HG03571 (cell line): ENCODE measurements around the gene HELZ.

Source experiments
- ATAC-seq: cut with Tn5 transposase; IDR thresholded peaks from one replicate; pipeline ENCODE4 v1.9.1; 2021; ENCODE audit not compliant: unreplicated experiment

The HELZ gene

DNA sequence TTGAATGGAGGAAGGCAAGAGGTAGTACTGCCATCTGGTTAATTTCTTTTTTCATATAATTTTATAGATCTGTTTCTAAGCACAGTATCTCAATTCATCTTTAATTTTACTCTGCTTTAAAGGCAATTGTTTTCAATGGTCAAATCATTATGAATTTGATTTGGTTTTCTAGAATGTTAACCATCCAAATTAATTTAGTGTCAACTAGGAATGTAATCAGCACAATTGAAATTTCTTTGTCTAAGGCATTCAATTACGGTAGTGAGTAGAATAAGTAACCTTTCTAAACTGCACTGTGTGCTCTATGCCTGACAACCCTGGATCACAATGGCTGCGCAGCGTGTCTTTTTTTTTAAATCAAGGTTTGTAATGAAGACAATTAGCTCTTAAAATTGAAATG, 156.4 kb downstream of the HELZ start:
- ATAC-seq: no peak

DNA sequence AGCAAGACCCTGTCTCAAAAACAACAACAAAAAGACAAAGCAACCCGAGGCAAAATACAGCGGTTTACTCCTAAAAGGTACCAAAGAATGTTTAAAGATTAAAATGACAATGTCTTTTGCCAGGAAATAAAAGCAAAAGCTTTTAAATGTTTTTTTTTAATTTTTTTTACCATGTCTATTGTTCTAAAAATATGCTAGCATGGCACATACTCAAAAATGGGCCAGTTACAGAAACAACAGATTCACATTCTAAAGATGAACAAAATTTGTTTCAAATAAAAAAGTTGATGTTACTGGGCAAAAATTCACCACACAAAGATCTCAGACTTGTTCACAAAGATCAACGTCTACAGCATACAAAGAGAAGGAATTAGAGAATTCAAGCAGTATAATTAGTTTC, 159.6 kb downstream of the HELZ start:
- no peak for ATAC-seq

DNA sequence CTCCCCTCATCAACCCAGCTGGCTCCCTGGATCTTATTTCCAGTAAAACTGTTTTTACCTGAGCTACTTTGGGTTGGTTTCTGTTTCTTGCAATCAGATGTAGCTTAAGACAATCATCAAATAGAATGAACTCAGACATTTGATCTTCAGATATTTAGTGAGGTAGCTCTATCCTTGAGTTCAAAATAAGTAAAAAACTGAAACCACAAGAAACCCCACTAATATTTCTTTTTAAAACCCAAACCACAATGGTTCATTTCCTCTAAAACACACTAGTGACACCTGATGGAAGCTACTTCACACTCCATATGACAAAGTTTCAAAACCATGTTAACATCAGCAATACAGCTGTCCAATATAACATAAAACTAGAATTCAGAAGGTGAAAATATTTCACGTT, 162.9 kb downstream of the HELZ start:
- ATAC-seq: peak; percentile 58

DNA sequence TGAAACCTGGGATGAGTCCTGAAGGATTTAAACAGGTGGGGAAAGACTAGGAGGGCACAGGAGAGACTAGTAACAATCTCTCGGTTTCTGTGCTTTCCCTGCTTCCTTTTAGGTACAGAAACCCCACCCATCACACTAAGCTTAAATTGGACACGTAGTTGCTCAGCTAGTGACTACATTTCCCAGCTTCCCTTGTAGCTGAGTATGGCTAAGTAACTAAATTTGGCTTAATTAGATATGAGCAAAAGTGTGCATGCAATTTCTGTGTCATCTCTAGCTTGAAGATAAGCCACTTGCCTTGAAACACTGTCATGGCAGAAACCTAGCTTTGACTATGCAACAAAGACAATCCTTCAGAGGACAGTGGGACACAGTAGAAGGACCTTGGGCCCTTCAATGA, 164.2 kb downstream of the HELZ start:
- no peak for ATAC-seq

DNA sequence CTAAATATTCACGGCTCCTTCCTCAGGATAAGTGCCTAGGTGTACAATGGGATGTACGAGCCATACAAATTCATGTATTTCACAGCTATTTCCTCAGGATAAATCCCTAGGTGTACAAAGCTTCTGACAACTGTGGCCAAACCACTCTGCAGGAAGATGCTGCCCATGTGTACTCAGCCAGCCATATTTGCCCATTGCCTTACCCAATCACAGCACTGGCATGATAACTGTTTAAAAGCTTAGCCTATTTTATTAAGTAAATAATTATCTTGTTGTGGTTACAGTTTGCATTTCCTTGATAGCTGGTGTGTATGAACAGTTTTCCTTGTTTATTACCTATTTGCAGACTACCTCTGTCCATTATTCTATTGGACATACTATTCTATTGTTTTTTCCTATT, 165.5 kb downstream of the HELZ start:
- no peak for ATAC-seq

DNA sequence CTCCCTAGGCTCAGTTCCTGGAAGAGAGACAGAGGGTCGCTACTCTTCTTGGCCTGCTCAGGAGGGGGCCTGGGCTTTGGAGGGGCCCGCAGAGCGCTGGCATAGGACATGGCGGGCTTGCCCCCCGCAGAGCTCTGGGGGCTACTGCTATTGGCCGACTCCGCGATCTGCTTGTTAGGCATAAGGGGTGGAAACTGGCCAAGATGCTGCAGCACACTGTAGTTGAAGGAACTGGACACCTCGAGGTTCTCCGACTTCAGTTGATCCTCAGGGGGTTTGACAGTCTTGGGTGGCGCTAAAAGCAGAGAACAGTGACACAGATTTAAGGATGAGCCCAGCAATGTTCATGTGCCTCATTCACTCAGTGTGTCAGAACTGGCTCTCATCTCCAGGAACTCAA, 166.7 kb downstream of the HELZ start:
- ATAC-seq: no peak

DNA sequence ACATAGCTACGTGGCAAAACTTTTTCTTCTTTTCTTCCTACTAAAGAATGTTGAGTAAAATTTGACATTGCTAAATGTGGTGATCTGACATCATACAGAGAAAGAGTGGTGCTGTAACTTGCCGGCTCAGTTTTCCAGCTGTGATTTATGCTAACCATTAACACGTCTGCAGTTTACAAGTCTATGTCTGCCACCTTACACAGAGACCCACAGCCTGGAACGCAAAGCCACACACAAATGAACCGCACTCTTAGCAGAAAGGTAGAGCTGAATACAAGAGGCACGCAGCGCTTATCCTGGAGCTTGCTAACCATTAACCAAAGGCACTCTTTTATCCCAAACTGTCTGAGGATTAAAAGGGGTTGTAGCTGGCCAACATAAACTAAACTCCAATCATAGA, 168.7 kb downstream of the HELZ start:
- ATAC-seq: no peak

DNA sequence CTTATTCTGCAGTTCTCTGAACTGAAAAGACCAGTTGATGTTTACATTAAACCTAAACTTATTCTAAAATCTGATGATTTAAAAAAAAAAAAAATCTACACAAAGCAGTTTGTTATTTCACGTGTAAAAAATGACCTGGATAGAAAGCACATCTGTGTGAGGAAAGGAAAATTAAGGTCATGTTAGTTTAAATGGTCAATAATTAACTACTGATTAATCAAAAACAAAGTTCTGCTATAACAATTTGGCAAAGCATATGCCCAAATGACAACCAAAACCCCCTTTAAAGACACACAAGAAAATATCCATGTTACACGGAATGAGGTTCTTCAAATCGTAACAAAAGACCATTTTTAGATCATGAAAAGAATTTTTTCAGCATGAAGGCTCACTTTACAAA, 170.2 kb downstream of the HELZ start:
- ATAC-seq: no peak

DNA sequence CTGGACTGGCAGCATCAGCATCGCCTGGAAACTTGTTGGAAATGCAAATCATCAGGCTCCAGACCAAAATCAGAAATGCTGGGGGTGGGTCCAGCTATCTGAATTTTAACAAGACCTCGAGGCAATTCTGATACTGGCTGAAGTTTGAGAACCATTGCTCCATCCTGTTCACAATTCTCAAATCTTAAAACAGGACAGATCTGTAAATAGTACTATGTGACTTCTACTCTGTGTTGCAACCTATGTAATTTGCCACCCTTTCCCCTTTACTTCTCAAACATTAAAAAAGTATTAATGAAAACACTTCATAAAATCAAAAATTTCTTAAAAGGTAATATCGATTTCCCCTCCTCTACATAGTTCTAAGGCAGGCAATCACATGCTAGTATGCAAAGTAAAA, 172.1 kb downstream of the HELZ start:
- ATAC-seq: no peak

DNA sequence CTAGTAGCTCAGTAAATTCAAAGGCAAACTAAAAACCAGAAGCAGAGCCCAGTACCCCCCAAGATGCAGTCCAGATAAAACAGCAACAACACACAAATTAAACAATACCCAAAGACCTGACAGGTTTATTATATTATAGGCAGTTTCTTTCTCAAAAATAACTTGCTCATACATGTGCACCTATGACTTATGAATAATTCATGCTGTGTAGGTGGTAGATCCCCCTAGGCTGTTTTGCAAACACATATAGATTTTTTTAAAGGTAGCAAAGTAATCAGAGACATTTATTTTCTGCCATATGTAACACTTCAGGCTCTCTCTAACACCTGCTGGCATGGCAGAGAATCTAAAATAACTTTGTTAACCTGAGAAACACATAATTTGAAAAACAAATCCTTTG, 173.4 kb downstream of the HELZ start:
- ATAC-seq: no peak

DNA sequence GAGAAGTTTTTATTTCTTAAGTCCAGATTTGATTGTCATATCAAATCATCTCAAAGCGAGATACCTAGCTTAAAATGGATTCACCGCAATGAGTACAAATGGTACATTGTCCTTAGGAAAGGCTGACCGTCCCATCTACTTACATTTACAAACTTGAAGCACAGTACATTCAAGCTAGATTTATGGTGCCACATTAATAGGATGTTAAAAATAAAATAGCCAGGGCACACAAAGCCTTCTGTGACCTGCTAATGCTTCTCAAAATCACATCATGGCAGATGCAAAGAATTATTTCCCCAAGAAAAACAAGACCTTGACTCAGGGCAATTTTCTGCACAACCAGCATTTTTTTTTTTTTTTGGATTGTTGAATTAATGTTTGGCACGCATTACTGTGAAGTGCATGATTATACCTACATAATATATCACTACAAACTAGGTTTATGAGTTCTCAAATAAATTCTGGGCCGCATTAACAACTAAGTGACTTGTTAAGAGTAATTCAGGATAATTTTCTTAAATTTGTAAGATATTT, 175.3 kb downstream of the HELZ start:
- no peak for ATAC-seq

DNA sequence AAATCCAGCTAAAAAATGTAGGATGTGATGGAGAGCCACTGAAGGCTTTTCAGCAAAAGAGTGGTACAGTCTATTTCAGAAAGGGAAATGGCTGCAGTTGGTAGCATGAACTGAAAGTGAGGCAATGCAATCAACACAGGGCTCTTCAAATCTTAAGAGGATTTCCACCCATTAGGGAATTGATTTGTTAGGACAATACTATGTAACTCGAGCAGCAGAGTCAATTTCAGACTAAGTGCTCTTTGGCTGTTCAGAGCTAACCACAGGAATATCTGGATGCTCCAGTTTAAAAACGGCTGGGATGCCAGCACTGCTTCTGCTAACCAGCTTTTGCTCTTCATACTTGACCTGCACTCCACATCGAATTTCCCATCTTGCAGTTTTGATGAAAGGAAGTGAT, 176.0 kb downstream of the HELZ start:
- no peak for ATAC-seq

DNA sequence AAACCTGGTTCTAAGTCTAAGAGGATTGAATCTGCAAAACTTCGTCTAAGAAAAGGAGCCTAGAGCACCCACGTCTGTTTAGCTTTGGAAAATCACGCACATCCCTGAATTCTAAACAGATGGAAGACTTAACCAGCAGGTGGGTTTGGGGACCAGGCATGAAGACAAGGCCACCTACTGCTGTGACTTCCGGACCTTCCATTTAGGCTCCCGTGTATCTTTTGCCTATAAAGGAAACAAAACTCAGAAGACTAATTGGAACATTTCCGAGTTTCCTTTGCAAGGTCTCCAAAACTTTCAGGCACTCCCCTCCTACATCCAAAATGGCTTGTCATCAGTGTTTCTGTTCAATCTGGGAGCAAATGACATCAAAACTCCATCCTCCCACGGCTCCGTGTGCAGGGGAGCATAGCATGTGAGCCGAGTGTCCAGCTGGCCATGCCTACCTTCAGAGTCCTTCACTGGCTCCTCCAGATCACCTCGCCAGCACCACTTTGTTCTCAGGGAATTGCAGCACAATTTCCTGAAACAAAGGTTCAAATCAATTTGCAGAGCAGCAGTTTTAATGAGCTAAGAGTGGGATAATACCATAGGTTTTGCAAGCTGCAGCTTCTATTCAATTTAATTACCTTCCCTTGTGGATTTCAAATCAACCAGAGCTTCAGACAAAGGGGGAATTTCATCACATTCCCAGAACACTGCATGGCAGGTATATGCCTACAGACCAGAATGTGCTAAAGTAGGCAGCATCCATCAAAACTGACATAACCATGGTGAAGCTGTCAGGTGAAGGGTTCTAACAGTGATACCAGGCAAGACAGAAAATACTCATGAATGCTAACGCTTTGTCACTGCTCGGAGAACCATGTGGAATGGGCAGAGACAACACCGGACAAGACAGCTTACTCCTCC, 177.2 kb downstream of the HELZ start:
- ATAC-seq: no peak

DNA sequence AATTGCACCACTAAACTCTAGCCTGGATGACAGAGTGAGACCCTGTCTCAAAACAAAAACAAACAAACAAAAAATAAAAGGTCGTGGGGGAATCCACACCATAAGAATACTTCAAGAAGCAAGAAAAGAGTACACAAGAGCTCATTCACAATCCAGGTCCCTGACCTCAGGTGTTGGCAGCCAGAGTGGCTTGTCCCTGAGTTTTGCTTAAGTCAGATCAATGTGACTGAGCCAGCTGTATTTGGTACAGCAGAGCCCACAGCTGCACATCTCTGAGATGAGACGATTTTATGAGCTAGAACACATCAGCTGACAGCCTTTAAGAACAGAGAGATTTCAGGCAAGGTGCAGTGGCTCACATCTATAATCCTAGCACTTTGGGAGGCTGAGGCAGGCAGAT, 178.3 kb downstream of the HELZ start:
- no peak for ATAC-seq

DNA sequence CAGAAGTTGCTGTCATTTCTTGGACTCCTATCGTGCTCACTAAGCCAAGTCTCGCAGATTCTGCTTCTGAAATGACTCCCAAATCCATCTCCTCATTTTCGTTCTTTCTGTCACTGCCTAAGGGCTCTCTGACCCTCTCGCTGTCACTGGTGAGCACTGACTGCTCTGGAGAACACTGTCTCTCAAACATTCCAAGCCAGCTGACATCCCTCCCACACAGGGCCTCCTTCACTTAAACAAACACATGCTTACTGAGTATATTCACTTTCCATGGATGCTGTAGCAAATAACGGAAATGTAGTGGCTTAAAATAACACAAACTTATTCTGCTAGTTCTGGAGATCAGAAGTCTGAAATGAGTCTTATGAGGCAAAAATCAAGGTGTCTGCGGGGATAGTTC, 181.9 kb downstream of the HELZ start:
- ATAC-seq: no peak

DNA sequence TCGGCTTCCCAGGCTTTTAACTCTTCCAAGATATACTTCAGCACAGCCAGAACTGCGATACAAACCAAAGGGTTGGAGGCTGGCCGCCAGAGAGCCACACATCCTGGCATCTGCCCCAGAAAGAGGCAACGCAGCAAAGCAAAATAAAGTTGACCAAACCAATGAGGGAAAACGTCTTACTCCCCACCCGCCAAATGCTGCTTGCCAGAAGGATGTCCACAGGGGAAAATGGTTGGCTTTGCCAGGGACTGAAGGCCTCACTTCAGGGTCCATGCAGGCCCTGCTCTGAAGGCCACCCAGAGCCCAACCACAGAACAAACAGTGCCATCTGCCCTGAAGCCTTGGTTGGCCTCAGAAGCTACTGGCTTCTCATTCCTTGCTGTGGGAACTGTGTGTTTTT, 185.6 kb downstream of the HELZ start:
- ATAC-seq: no peak

DNA sequence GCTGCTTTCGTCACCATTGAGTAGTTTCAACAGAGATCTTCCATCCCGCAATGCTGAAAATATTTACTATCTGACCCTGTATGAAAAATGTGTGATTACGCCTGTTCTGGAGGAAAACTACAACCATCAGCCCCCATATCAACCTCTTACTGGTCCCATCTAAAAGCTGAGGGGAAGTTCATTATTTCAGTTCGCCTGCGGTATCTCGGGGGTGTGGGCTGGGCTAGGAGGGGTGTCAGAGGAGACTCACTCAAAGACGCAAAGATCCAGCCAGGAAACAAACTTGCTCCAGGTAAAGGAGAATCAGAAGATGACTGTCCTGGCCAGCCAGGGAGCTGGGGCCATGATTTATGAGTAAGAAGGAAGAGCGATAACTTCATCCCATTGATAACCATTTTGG, 187.0 kb downstream of the HELZ start:
- no peak for ATAC-seq

DNA sequence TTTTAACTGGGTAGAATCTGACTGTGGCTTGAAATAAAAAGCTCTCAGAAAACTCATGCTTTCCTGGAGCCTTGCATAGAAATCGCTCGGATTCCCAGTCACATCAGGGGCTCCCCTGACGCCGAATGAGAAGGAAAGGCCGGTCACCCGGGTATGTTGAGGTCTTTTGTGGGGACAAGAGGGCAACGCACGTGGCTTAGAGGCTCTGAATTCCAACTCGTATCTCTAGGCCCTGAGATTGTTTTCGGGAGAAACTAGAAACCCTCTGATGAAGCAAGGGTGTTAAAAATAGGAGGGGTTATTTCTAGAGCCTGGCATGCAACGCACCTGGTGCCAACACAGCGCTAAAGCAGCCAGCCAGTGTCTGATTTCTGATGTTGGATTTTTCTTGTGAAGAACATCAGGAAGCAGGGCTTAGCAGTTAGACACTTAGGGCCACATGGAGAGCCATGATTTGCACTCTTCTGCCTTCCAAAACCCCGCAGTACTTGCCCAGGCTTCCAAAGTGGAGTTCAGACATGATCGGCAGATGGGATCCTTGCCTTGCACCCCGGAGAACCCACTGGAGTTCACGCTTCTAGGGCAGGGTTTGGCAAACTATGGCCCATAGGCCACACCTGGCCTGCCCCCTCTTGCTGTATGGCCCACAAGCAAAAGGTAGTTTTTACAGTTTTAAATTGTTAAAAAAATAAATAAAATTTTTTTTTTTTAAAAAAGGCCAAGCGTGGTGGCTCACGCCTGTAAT, 188.1 kb downstream of the HELZ start:
- no peak for ATAC-seq

DNA sequence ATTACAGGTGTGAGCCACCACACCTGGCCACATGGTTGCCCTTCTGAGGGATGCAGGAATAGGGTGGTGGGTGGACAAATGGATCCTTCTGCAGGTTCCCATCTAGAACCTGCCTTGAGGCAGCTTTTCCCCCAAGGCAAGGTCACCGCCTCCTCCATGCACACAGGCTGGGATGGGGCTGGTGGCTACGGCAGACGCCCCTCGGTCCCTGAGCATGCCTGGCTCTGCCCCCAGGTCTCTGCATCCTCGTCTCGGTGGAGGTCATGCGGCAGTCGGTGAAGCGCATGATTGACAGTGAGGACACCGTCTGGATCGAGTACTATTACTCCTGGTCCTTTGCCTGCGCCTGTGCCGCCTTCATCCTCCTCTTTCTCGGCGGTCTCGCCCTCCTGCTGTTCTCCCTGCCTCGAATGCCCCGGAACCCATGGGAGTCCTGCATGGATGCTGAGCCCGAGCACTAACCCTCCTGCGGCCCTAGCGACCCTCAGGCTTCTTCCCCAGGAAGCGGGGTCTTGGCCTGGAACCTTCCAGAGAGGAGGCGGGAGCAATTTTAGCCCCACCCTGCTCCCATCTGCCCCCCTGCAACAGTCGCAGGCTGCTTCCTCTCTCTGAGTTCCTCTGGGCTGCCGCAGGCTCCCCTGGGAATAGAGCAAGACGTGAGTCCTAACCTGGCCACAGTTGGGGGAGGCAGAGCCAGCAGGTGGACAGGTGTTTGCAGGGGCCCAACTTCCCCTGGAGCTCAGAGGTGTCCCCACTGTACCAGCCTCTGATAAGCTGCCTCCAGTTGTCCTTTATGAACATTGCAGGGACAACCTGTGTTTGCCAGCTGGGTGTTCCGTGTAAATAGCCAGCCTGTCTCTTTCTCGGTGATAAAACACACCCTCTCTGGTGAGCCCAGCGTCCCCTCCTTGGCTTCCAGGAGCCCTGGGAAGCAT, 188.9 kb downstream of the HELZ start:
- no peak for ATAC-seq

DNA sequence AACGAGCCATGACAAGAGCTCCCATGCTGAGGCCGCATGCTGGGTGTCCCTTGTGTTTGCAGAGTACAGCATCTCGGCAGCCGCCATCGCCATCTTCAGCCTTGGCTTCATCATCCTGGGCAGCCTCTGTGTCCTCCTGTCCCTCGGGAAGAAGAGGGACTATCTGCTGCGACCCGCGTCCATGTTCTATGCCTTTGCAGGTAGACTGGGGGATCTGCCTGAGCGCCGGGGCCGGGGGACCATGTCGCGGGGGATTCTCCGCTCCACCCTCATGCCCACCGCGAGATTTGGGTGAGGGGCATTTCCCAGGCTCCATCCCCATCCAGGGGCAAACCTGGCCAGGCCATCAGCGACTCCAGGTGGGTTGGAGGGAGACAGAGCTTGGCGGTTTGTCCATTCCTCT, 190.0 kb downstream of the HELZ start:
- no peak for ATAC-seq

DNA sequence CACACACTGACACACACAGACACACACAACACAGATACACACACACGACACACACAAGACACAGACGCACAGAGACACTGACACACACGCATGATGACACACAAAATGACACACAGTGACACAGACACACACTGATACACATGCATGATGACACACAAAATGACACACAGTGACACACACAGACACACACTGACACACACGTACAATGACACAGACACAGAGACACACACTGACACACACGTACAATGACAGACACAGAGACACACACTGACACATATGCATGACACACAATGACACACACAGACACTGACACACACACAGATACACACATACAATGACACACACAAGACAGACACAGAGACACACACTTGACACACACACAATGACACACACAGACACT, 190.4 kb downstream of the HELZ start:
- ATAC-seq: no peak
